GM19438 (cell line): Measurements from ENCODE around the gene ZNF71.

Source experiments
- ATAC-seq: cut with Tn5 transposase; IDR thresholded peaks from one replicate; pipeline ENCODE4 v1.9.1; 2021; ENCODE audit warnings: low read depth; ENCODE audit not compliant: unreplicated experiment

ZNF71 gene

DNA sequence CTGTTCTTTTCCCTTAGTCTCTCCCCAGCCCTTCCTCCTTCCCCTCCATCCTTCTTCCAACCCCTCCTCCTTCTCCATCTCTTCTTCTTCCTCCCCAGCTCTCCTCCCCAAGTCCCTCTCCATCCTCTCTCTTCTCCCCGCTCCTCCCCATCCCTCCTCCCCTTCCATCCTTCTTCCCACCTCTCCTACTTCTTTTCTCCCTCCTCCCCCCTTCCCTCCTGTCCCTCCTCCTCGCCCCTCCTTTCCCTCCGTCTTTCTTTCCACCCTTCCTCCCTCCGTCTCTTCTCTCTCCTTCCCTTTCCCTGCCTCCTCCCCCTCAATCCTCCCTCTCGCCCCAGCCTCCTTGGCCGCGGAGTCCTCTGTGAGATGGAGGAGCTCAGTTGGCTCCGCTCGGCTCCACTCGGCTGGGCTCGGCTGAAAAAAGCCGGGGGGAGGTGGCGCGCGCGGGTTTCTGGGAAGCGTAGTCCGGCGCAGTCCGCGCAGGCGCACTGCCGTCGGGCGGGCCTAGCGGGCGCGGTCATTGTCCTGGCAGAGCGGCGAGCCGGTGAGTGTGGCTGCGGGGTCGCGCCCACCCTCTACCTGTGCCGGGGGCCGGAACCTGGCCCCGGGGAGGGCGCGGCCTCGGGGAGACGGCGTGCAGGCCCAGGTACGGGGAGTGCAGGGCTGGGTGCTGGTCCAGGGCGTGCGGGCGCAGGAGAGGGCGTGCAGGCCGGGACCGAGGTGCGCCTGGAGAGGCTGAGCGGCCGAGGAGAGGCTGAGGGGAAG is at the start of gene ZNF71:
ZNF71 (plus strand) TSS at position 520 of the 765 bp plus-strand sequence. CDS start 6,257 bp downstream, outside the sequence.
- peak; percentile 78 for ATAC-seq

DNA sequence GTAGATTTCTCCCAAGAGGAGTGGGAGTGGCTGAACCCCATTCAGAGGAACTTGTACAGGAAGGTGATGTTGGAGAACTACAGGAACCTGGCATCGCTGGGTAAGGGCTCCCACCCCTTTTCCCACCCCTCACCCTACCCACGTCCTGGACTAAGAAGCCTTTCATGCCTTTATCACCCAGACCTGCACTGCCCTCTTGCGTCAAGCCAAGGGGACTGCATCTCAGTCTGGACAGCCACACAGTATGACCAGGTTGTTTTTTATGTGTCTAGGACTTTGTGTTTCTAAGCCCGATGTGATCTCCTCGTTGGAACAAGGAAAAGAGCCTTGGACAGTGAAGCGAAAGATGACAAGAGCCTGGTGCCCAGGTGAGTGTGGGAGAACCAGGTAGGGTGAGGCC is 47.6 kb upstream of the ZNF71 start:
- ATAC-seq: no peak

DNA sequence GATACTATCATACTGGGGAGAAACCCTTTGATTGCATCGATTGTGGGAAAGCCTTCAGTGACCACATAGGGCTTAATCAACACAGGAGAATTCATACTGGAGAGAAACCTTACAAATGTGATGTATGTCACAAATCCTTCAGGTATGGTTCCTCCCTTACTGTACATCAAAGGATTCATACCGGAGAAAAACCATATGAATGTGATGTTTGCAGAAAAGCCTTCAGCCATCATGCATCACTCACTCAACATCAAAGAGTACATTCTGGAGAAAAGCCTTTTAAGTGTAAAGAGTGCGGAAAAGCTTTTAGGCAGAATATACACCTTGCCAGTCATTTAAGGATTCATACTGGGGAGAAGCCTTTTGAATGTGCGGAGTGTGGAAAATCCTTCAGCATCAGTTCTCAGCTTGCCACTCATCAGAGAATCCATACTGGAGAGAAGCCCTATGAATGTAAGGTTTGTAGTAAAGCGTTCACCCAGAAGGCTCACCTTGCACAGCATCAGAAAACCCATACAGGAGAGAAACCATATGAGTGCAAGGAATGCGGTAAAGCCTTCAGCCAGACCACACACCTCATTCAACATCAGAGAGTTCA is 40.7 kb upstream of the ZNF71 start:
- no peak for ATAC-seq

GRCh38 chr19:56562766-56563165 is 32.3 kb upstream of the ZNF71 start:
- ATAC-seq: no peak

DNA sequence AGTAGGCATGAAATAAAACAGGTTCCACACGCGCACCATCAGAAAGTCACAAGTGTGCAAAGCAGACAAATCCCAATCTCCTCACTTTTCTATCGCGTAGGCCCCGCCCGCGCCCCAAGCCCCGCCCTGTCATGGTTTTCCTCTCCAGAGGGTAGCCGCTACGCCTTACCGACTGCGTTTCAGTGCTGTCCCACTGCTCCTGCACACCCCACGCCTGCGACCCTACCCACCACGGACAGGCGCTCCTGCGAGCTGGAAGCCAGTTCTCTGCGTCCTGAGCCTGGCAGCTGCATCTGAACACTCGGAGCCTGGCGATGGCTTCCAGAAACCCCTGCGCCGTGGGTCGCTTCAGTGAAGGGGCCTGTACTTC is 28.2 kb upstream of the ZNF71 start:
- peak; percentile 45 for ATAC-seq

DNA sequence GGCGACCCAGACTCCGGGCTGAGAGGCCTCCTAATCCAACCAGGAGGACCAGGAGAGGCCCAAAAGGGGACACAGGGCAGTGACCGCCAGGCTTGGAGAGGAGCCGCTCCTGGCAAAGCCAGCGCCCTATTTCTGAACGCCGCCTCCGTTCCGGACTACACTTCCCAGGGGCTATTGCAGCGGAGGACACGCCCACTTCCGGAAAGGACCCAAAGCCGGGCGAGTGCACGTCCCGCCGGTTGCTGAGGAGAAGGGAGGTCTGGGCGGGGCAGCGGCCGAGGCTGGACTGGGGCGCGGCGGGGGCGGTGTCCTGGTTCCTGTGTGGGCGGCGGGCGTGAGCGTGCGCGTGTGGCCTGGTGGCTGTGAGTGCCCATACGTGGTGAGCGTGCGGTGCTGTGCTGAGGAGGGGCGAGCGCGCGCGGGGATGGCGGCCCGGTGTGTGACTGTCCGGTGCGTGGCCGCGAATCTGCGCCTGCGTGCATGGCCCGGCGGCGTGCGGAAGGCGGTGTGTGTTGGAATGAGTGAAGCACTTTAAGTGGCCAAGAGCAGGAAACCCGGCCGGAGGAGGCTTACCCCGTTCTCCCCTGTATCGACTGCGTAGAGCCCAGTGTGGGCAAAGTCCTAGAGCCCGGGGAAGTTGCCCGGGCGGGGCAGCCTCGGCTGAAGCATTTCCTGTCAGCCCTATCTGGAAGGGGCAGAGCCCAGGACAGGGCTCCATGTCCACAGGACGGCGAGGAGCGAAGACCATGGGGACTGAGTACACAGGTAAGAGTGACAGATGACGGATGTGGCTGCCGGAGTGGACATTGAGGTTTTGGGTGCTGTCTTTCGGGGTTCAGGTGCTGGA is 27.6 kb upstream of the ZNF71 start, which contains the start of gene ZNF470:
ZNF470 (plus strand) TSS at position 195 of the 847 bp plus-strand sequence. CDS start 2,844 bp downstream, outside the sequence.
- ATAC-seq: peak; percentile 98

GRCh38 chr19:56572589-56572988 is 22.5 kb upstream of the ZNF71 start:
- ATAC-seq: no peak

DNA sequence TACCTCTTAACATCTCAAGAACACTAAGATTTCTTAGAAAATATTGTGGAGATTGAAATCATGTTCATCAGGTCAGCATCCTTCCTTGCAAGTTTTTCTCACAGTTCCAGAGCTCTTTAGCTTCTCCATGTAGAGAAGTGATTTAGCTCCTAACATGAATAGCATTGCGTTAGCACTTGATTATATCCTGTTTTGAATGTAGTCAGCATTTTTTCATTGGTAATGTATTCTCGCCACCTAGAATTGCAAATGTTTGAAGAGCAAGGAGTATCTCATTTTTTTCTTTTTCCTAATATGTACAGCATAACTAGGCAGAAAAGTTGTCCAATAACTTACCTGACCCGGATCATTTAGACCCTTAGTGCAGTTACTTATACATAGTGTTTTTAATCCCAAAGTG is 21.2 kb upstream of the ZNF71 start:
- no peak for ATAC-seq

DNA sequence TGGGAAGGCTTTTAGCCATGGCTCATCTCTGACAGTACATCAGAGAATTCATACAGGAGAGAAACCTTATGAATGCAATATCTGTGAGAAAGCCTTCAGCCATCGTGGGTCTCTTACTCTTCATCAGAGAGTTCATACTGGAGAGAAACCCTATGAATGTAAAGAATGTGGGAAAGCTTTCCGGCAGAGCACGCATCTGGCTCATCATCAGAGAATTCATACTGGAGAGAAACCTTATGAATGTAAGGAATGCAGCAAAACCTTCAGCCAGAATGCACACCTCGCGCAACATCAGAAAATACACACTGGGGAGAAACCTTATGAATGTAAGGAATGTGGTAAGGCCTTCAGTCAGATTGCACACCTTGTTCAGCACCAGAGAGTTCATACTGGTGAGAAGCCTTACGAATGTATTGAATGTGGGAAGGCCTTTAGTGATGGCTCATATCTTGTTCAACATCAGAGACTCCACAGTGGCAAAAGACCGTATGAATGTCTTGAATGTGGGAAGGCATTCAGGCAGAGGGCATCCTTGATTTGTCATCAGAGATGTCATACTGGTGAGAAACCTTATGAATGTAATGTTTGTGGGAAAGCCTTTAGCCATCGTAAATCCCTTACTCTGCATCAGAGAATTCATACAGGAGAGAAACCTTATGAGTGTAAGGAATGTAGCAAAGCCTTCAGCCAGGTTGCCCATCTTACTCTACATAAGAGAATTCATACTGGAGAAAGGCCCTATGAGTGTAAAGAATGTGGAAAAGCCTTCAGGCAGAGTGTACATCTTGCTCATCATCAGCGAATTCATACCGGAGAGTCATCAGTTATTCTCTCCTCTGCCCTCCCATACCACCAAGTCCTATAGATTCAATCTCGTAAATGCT is 17.1 kb upstream of the ZNF71 start:
- no peak for ATAC-seq

- ATAC-seq: no peak
These were observed 688 bp upstream of the ZNF71 start for GRCh38 chr19:56594446-56594782.

GRCh38 chr19:56595548-56595899 is 422 bp downstream of the ZNF71 start:
- ATAC-seq: no peak

GRCh38 chr19:56596676-56597075 is 1.6 kb downstream of the ZNF71 start:
- no peak for ATAC-seq

DNA sequence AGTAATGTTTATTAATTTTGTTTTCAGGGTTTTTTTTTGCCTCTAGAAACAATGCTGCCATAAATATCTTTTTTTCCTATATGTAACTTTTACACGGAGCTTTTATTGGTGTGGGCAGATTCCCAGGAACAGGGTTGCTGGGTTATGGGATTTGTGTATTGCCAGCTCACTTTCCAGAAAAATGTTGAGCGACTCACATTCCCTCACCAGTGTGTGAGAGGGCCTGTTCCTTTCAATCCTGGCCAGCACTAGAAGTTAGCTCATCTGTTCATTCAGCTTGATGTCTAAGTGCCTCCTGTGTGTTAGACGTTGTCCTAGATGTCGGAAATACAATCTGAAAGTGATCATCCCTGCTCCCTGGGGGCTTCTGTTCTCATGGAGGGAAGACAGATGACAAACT is 2.6 kb downstream of the ZNF71 start:
- no peak for ATAC-seq

GRCh38 chr19:56601375-56601774 is 6.3 kb downstream of the ZNF71 start:
- no peak for ATAC-seq

DNA sequence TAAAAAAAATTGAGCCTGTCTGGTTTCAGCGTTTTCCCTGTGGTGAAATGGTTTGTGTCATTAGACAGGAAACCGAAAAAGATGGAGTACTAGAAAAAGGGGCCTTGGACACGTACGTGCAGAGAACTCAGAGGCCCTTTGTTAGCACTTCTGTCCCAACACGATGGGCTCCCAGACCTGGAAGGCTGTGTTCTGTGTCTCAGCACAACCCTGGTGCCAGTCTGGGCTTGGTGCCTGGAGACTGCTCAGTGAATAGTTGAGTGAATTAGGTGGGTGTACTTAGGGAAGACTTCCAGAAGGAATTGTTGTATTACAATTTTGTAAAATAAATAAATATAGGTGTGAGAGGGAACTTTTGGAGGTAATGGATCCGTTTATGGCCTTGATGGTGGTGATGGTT is 8.7 kb downstream of the ZNF71 start:
- ATAC-seq: no peak

GRCh38 chr19:56608274-56608964 is 13.3 kb downstream of the ZNF71 start:
- ATAC-seq: no peak

DNA sequence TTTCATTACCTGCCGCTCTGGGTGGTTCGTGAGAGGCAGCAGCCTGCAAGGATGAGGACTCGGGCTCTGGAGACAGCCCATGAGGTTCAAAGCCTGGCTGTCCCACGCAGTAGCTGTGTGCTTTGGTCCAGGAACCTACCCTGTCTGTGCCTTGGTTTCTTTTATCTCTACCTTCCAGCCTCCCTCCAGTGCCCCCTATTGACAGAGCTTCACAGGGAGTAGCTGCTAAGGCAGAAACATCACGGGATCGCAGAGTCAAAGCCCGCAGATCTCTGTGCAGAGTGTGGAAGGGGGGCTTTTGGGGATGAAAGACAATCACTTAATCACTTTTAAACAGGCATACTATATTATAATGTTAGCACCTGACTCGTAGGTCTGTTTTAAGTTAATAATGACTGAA is 16.2 kb downstream of the ZNF71 start:
- ATAC-seq: no peak

DNA sequence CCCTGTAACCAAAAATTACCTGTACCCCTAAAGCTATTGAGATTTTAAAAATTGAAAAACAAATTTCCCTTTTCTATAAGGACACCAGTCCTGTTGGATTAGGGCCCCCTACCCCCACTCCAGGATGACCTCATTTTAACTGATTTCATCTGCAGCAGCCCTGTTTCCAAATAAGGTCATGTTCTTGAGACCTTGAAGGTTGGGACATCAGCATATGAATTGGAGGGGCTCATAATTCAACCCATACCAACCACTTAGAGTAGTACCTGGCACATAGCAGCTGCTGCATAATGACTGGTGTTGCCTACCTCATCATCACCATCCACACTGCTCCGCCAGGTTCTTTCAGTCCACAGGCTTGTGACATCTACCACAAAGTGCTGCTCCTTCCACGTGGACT is 17.6 kb downstream of the ZNF71 start:
- ATAC-seq: no peak

- no peak for ATAC-seq
These were observed 18.5 kb downstream of the ZNF71 start for GRCh38 chr19:56613639-56614038.

GRCh38 chr19:56617531-56617930 is 22.4 kb downstream of the ZNF71 start:
- ATAC-seq: no peak
